ENCODE data around the gene CATSPER1.

The CATSPER1 gene

GRCh38 chr11:65981101-65981740 lies 45.1 kb downstream of the CATSPER1 start:
- DNase-seq (ENCODE audit: low read depth, low spot score): no peak
- Histone ChIP-seq H3K9ac (ENCODE audit: insufficient read length, low read depth) (no peak overlapping the region), H3K9me3 (ENCODE audit: insufficient read depth, low read length) (no peaks in the 10 kb centered on the region), H3K4me3 (ENCODE audit: insufficient read length, low read depth) (no peak overlapping the region), H3K4me1 (ENCODE audit: insufficient read depth, insufficient read length) (peaks cover 5% of the 10 kb centered on the region), H3K36me3 (ENCODE audit: insufficient read depth, insufficient read length, low read length) (peaks cover 51% of the 10 kb centered on the region), H3K27me3 (ENCODE audit: insufficient read depth, insufficient read length) (no peaks in the 10 kb centered on the region)
- TF ChIP-seq ZNF274 (IDR thresholded peaks at IDR 0.05; ENCODE audit: low read depth, low read length): no peak

- H3K9me3 ChIP-seq (ENCODE audit: insufficient read depth, low read length): no peaks in the 10 kb centered on the region
- no peaks in the 10 kb centered on the region for H3K27me3 ChIP-seq (ENCODE audit: insufficient read depth, insufficient read length)
- H3K9ac ChIP-seq (ENCODE audit: insufficient read length, low read depth): no peak overlapping the region
- H3K4me3 ChIP-seq (ENCODE audit: insufficient read length, low read depth): no peak overlapping the region
- H3K36me3 ChIP-seq (ENCODE audit: insufficient read depth, insufficient read length, low read length): peaks cover 67% of the 10 kb centered on the region
- H3K4me1 ChIP-seq (ENCODE audit: insufficient read depth, insufficient read length): peaks cover 11% of the 10 kb centered on the region
- DNase-seq (ENCODE audit: low read depth, low spot score): no peak
- TF ChIP-seq SUZ12 (IDR thresholded peaks at IDR 0.05; ENCODE audit: extremely low read depth, insufficient read depth, insufficient read length) (no peak), YY1 (IDR thresholded peaks at IDR 0.05; ENCODE audit: insufficient read depth, insufficient read length) (no peak), ZNF274 (IDR thresholded peaks at IDR 0.05; ENCODE audit: low read depth, low read length) (no peak)
Measured at GRCh38 chr11:65979261-65979759, 47.0 kb downstream of the CATSPER1 start.

- no peak for TF ChIP-seq ZNF274 (IDR thresholded peaks at IDR 0.05; ENCODE audit: low read depth, low read length)
- TF ChIP-seq YY1 (IDR thresholded peaks at IDR 0.05; ENCODE audit: insufficient read depth, insufficient read length): no peak
- no peak for TF ChIP-seq SUZ12 (IDR thresholded peaks at IDR 0.05; ENCODE audit: extremely low read depth, insufficient read depth, insufficient read length)
- Histone ChIP-seq H3K36me3 (ENCODE audit: insufficient read depth, insufficient read length, low read length) (peaks cover 68% of the 10 kb centered on the region), H3K27me3 (ENCODE audit: insufficient read depth, insufficient read length) (no peaks in the 10 kb centered on the region), H3K9ac (ENCODE audit: insufficient read length, low read depth) (no peak overlapping the region), H3K4me1 (ENCODE audit: insufficient read depth, insufficient read length) (peaks cover 9% of the 10 kb centered on the region), H3K9me3 (ENCODE audit: insufficient read depth, low read length) (no peaks in the 10 kb centered on the region), H3K4me3 (ENCODE audit: insufficient read length, low read depth) (no peak overlapping the region)
- no peak for DNase-seq (ENCODE audit: low read depth, low spot score)
Measured at GRCh38 chr11:65978391-65979238, 47.7 kb downstream of the CATSPER1 start.

- no peak overlapping the region for H3K4me3 ChIP-seq (ENCODE audit: insufficient read length, low read depth)
- TF ChIP-seq YY1 (IDR thresholded peaks at IDR 0.05; ENCODE audit: insufficient read depth, insufficient read length): no peak
- no peak for TF ChIP-seq ZNF274 (IDR thresholded peaks at IDR 0.05; ENCODE audit: low read depth, low read length)
- TF ChIP-seq SUZ12 (IDR thresholded peaks at IDR 0.05; ENCODE audit: extremely low read depth, insufficient read depth, insufficient read length): no peak
- no peak for DNase-seq (ENCODE audit: low read depth, low spot score)
Measured at GRCh38 chr11:65977621-65978390, 48.5 kb downstream of the CATSPER1 start.

GRCh38 chr11:65976216-65977176 lies 49.8 kb downstream of the CATSPER1 start:
- H3K4me1 ChIP-seq (ENCODE audit: insufficient read depth, insufficient read length): peaks cover 9% of the 10 kb centered on the region
- H3K36me3 ChIP-seq (ENCODE audit: insufficient read depth, insufficient read length, low read length): peaks cover 80% of the 10 kb centered on the region
- no peaks in the 10 kb centered on the region for H3K9me3 ChIP-seq (ENCODE audit: insufficient read depth, low read length)
- H3K4me3 ChIP-seq (ENCODE audit: insufficient read length, low read depth): no peak overlapping the region
- no peaks in the 10 kb centered on the region for H3K27me3 ChIP-seq (ENCODE audit: insufficient read depth, insufficient read length)
- no peak for DNase-seq (ENCODE audit: low read depth, low spot score)
- H3K9ac ChIP-seq (ENCODE audit: insufficient read length, low read depth): peak overlapping the region; percentile 21
- TF ChIP-seq ZNF274 (IDR thresholded peaks at IDR 0.05; ENCODE audit: low read depth, low read length): no peak
- TF ChIP-seq SUZ12 (IDR thresholded peaks at IDR 0.05; ENCODE audit: extremely low read depth, insufficient read depth, insufficient read length): no peak
- no peak for TF ChIP-seq YY1 (IDR thresholded peaks at IDR 0.05; ENCODE audit: insufficient read depth, insufficient read length)

More at GRCh38 chr11:65977621-65978390, 48.5 kb downstream of the CATSPER1 start:
- Histone ChIP-seq H3K27me3 (ENCODE audit: insufficient read depth, insufficient read length) (no peaks in the 10 kb centered on the region), H3K36me3 (ENCODE audit: insufficient read depth, insufficient read length, low read length) (peaks cover 70% of the 10 kb centered on the region), H3K4me1 (ENCODE audit: insufficient read depth, insufficient read length) (peaks cover 9% of the 10 kb centered on the region), H3K9ac (ENCODE audit: insufficient read length, low read depth) (no peak overlapping the region), H3K9me3 (ENCODE audit: insufficient read depth, low read length) (no peaks in the 10 kb centered on the region)

- H3K4me3 ChIP-seq (ENCODE audit: insufficient read length, low read depth): no peak overlapping the region
- peaks cover 74% of the 10 kb centered on the region for H3K36me3 ChIP-seq (ENCODE audit: insufficient read depth, insufficient read length, low read length)
- no peaks in the 10 kb centered on the region for H3K27me3 ChIP-seq (ENCODE audit: insufficient read depth, insufficient read length)
- TF ChIP-seq SUZ12 (IDR thresholded peaks at IDR 0.05; ENCODE audit: extremely low read depth, insufficient read depth, insufficient read length) (no peak), ZNF274 (IDR thresholded peaks at IDR 0.05; ENCODE audit: low read depth, low read length) (no peak), YY1 (IDR thresholded peaks at IDR 0.05; ENCODE audit: insufficient read depth, insufficient read length) (no peak)
- no peak for DNase-seq (ENCODE audit: low read depth, low spot score)
- H3K9ac ChIP-seq (ENCODE audit: insufficient read length, low read depth): peak overlapping the region; percentile 21
- H3K4me1 ChIP-seq (ENCODE audit: insufficient read depth, insufficient read length): peaks cover 9% of the 10 kb centered on the region
- H3K9me3 ChIP-seq (ENCODE audit: insufficient read depth, low read length): no peaks in the 10 kb centered on the region
Measured at GRCh38 chr11:65975771-65976170, 50.5 kb downstream of the CATSPER1 start.
